HG03342 (cell line): ENCODE results near the gene GALNT7.

Experiments used
- ATAC-seq: cut with Tn5 transposase; IDR thresholded peaks from one replicate; pipeline ENCODE4 v1.9.1; 2021; ENCODE audit warnings: mild to moderate bottlenecking, moderate library complexity; ENCODE audit not compliant: unreplicated experiment

GALNT7 gene

GRCh38 chr4:173334085-173334890, 165.7 kb downstream of the GALNT7 start, which contains the start of gene HMGB2:
Gene HMGB2, minus strand, starts transcription at chr4:173334358. Its CDS starts 709 bp downstream, at chr4:173333649.
- ATAC-seq: peak; percentile 91

GRCh38 chr4:173334891-173335752, 166.5 kb downstream of the GALNT7 start:
- ATAC-seq: peak; percentile 29

GRCh38 chr4:173337463-173337862, 168.9 kb downstream of the GALNT7 start:
- no peak for ATAC-seq

GRCh38 chr4:173343832-173344397, 175.3 kb downstream of the GALNT7 start:
- ATAC-seq: no peak

GRCh38 chr4:173345648-173346047, 177.0 kb downstream of the GALNT7 start:
- no peak for ATAC-seq

GRCh38 chr4:173346074-173346473, 177.5 kb downstream of the GALNT7 start:
- no peak for ATAC-seq

GRCh38 chr4:173347467-173347866, 178.9 kb downstream of the GALNT7 start:
- ATAC-seq: no peak

- ATAC-seq: no peak
Measured at GRCh38 chr4:173357939-173358338, 189.3 kb downstream of the GALNT7 start.

GRCh38 chr4:173360587-173361221, 192.1 kb downstream of the GALNT7 start:
- no peak for ATAC-seq

- no peak for ATAC-seq
Measured at GRCh38 chr4:173362666-173363065, 194.1 kb downstream of the GALNT7 start.

GRCh38 chr4:173365359-173365996, 196.9 kb downstream of the GALNT7 start:
- ATAC-seq: no peak

GRCh38 chr4:173367285-173367684, 198.7 kb downstream of the GALNT7 start:
- ATAC-seq: peak; percentile 14

GRCh38 chr4:173367946-173368345, 199.3 kb downstream of the GALNT7 start:
- no peak for ATAC-seq

- peak; percentile 13 for ATAC-seq
Measured at GRCh38 chr4:173370130-173370476, 201.5 kb downstream of the GALNT7 start.

GRCh38 chr4:173370477-173371291, 202.1 kb downstream of the GALNT7 start, which contains the start of gene SAP30:
Gene SAP30, plus strand, starts transcription at chr4:173370954. Its CDS starts 229 bp downstream, at chr4:173371183.
- peak; percentile 67 for ATAC-seq

- ATAC-seq: peak; percentile 14
Measured at GRCh38 chr4:173371292-173372192, 202.9 kb downstream of the GALNT7 start.
